Chondrocyte (in vitro differentiated cells): ENCODE data around the gene FUT6. TPM values are rescaled to one million over a fixed set of nuclear protein-coding genes. Genes with fewer than 3 reads are reported as not detected.

Experiments used
- DNase-seq: peaks from one replicate; pipeline ENCODE4 v3.0.0; 2021; ENCODE audit warnings: mixed read lengths, low spot score
- H3K27ac Mint-ChIP-seq: one replicate; pipeline ENCODE4 v1.8.0; 2021; ENCODE audit warnings: mild to moderate bottlenecking, moderate library complexity, mixed read lengths; ENCODE audit not compliant: unreplicated experiment
- H3K27me3 Mint-ChIP-seq: 2 replicates; pipeline ENCODE4 v1.8.0; 2021; ENCODE audit warnings: low read depth, mixed read lengths
- H3K36me3 Mint-ChIP-seq: 2 replicates; pipeline ENCODE4 v1.8.0; 2021; ENCODE audit warnings: low read depth, mixed read lengths
- H3K4me1 Mint-ChIP-seq: 2 replicates; pipeline ENCODE4 v1.8.0; 2021; ENCODE audit warnings: low read depth, mild to moderate bottlenecking, mixed read lengths
- H3K4me3 Mint-ChIP-seq: one replicate; pipeline ENCODE4 v1.8.0; 2021; ENCODE audit warnings: mild to moderate bottlenecking, moderate library complexity, mixed read lengths; ENCODE audit not compliant: unreplicated experiment
- H3K9me3 Mint-ChIP-seq: 2 replicates; pipeline ENCODE4 v1.8.0; 2021; ENCODE audit warnings: low read depth, mixed read lengths
- CTCF ChIP-seq: fragments of 200-600 bp; sonication (generic); IDR thresholded peaks from 2 replicates; pipeline ENCODE4 v1.5.0; 2021; ENCODE audit warnings: antibody characterized with exemption, mild to moderate bottlenecking, moderate library complexity
- total RNA-seq: library from RNA; stranded (reverse); gene quantifications from 3 replicates; pipeline ENCODE4 v1.2.1, GENCODE V29; 2021

The FUT6 gene
- total RNA-seq, 1 donor from 2014 or later, result not detected

DNA sequence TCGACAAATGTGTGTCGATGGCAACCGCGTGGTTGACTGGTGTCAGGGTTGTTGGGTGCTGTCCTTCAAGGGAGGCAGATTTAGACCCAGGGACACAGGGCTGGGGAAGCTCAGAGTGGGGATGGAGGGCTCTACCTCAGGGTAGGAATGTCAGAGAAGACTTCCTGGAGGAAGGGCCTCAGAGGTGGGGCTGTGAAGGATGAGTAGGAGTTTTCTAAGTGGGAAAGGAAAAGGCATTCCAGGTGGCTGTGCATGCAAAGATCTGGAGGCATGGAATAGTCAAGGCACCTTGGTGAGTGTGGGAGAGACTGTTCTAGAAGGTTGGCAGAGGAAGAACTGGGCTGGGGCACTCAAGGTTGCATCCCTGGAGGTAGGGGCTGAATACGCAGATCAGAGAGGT lies 32.6 kb downstream of the FUT6 start:
- H3K9me3 Mint-ChIP-seq, result no peaks in the 10 kb centered on the region
- H3K36me3 Mint-ChIP-seq, result no peaks in the 10 kb centered on the region
- no peak overlapping the region for H3K4me3 Mint-ChIP-seq
- peaks cover 7% of the 10 kb centered on the region for H3K27me3 Mint-ChIP-seq
- no peak for TF ChIP-seq CTCF
- peaks cover 7% of the 10 kb centered on the region for H3K4me1 Mint-ChIP-seq
- H3K27ac Mint-ChIP-seq, result no peak overlapping the region
- DNase-seq, result no peak

- Mint-ChIP-seq H3K9me3 (no peaks in the 10 kb centered on the region), H3K36me3 (no peaks in the 10 kb centered on the region), H3K27ac (no peak overlapping the region), H3K4me3 (no peak overlapping the region), H3K27me3 (peaks cover 9% of the 10 kb centered on the region), H3K4me1 (peaks cover 9% of the 10 kb centered on the region)
- TF ChIP-seq CTCF, result peak; percentile 56
- no peak for DNase-seq
These were observed 33.4 kb downstream of the FUT6 start for GRCh38 chr19:5806133-5806489.

GRCh38 chr19:5805462-5806132 lies 33.9 kb downstream of the FUT6 start:
- peak; percentile 91 for DNase-seq
- Mint-ChIP-seq H3K36me3 (no peaks in the 10 kb centered on the region), H3K9me3 (no peaks in the 10 kb centered on the region), H3K4me3 (peak overlapping the region; percentile 36), H3K4me1 (peaks cover 9% of the 10 kb centered on the region), H3K27ac (no peak overlapping the region), H3K27me3 (peaks cover 9% of the 10 kb centered on the region)
- TF ChIP-seq CTCF, result peak; percentile 88

DNA sequence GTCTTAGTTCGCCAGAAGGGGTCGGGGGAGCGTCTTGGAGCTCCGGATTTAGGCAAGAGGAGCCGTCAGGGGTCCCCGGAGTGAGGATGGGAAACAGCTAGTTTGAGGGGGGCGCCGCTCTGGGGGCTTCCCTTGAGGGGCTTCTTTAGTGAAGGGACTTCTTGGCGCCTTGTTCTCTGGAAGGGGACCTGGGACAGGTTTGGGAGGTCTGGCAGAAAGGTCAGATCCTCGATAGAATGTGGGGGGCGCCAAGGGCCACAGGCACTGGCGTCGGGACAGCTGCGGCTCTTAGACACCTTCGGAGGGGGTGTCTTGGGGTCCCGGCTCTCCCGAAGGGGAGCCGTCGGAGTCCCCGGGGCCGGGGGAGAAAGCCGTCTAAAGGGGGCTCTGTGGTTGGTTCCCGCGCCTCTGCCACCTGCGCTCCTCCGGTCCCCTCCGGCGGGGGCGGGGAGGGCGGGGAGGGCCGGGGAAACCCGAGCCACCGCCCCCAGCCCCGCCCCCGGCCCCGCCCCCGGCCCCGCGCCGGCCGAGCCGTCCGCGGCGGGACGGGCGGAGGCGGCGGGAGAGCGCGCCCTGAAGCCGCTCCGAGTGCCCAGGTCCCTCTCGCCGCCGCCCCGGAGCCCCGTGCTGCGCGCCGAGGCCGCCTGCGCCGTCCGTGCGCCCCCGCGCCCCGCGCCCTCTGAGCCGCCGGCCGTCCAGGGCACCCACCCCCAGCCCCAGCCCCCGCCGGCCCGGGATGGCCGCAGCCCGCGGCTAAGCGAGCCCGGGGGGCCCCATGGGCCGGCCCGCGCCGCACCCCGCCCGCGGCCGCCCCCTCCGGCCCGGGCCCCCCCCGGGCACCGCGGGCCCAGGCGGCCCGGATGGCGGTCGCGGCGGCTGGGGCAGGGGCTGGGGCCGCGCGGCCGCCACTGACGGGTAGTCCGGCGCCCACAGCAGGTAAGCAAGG lies 34.7 kb downstream of the FUT6 start, which contains the start of gene NRTN:
TSS of gene NRTN (plus strand) at position 552 of the 946 bp plus-strand sequence. CDS start 19,099 bp downstream, outside the sequence.
- peak within 1 kb of the TSS; percentile 51 for H3K4me3 Mint-ChIP-seq
- H3K36me3 Mint-ChIP-seq, result no peaks in the 10 kb centered on the region
- no peaks in the 10 kb centered on the region for H3K9me3 Mint-ChIP-seq
- no peak for DNase-seq
- H3K27me3 Mint-ChIP-seq, result peaks cover 9% of the 10 kb centered on the region
- H3K4me1 Mint-ChIP-seq, result peaks cover 9% of the 10 kb centered on the region
- no peak within 1 kb of the TSS for H3K27ac Mint-ChIP-seq
- no peak for TF ChIP-seq CTCF

- Mint-ChIP-seq H3K4me3 (peak overlapping the region; percentile 58), H3K27me3 (peaks cover 9% of the 10 kb centered on the region), H3K4me1 (peaks cover 9% of the 10 kb centered on the region), H3K36me3 (no peaks in the 10 kb centered on the region), H3K27ac (no peak overlapping the region), H3K9me3 (no peaks in the 10 kb centered on the region)
- peak; percentile 94 for TF ChIP-seq CTCF
- peak; percentile 94 for DNase-seq
These were observed 35.6 kb downstream of the FUT6 start for GRCh38 chr19:5803752-5804515.
